ENCODE data around the gene KIF5C.

DNA sequence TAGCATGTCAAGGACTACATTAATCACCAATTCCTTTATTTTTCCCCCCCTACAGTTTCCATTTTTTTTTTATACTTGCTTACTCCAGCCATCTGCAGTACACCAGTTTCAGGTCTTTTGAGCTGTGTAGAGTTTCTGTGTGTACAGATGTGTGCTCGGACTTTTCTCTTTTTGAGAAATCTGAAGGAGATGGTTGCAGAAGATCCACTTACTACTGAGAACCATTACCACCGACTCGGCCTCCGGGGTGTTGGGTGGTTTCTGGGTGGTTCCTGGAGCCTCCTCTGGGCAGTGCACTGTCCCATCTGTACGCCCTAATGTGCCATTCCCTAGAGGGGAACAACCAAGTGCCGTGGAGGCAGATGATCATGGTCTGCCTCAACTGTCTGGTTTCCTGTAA is 148.1 kb downstream of the KIF5C start:
- TF ChIP-seq POLR2A (IDR thresholded peaks at IDR 0.05) (no peak), EP300 (IDR thresholded peaks at IDR 0.05) (no peak), POLR2AphosphoS5 (IDR thresholded peaks at IDR 0.05) (no peak)
- TF ChIP-seq, protein P1, sequence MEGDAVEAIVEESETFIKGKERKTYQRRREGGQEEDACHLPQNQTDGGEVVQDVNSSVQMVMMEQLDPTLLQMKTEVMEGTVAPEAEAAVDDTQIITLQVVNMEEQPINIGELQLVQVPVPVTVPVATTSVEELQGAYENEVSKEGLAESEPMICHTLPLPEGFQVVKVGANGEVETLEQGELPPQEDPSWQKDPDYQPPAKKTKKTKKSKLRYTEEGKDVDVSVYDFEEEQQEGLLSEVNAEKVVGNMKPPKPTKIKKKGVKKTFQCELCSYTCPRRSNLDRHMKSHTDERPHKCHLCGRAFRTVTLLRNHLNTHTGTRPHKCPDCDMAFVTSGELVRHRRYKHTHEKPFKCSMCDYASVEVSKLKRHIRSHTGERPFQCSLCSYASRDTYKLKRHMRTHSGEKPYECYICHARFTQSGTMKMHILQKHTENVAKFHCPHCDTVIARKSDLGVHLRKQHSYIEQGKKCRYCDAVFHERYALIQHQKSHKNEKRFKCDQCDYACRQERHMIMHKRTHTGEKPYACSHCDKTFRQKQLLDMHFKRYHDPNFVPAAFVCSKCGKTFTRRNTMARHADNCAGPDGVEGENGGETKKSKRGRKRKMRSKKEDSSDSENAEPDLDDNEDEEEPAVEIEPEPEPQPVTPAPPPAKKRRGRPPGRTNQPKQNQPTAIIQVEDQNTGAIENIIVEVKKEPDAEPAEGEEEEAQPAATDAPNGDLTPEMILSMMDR (IDR thresholded peaks at IDR 0.05), result no peak

Measured in stomach (tissue), 4 donors.